Liver (tissue), 9 donors: ENCODE measurements around the gene TRIO. TPM values are rescaled to one million over a fixed set of nuclear protein-coding genes. Genes with fewer than 3 reads are reported as not detected.

Experiments
- DNase-seq: peaks from one replicate; pipeline ENCODE4 v3.0.0-alpha.2; 2017; ENCODE audit warnings: low spot score
- H3K27ac ChIP-seq, 2 donors: one replicate each; pipeline ENCODE4 v1.7.0; 2013; ENCODE audit warnings: inconsistent platforms in 2 of 2, low read length in 2 of 2, control low read depth in 1 of 2, low read depth in 1 of 2, mild to moderate bottlenecking in 1 of 2
- H3K27me3 ChIP-seq, 4 donors: one replicate each; pipeline versions ENCODE4 v1.6.1 to v1.7.0; 2013; ENCODE audit warnings: low read length in 3 of 4, inconsistent platforms in 1 of 4, mild to moderate bottlenecking in 1 of 4, moderate library complexity in 1 of 4; ENCODE audit not compliant: control insufficient read depth in 4 of 4, insufficient read depth in 4 of 4
- H3K36me3 ChIP-seq, 4 donors: one replicate each; pipeline versions ENCODE4 v1.6.1 to v1.7.0; 2013; ENCODE audit warnings: low read length in 3 of 4, mild to moderate bottlenecking in 3 of 4, low read depth in 1 of 4, moderate library complexity in 1 of 4; ENCODE audit not compliant: control insufficient read depth in 4 of 4, insufficient read depth in 3 of 4
- H3K4me1 ChIP-seq, 4 donors: one replicate each; pipeline versions ENCODE4 v1.6.1 to v1.7.0; 2013; ENCODE audit warnings: low read length in 3 of 4, mild to moderate bottlenecking in 3 of 4, moderate library complexity in 1 of 4; ENCODE audit not compliant: control insufficient read depth in 4 of 4, insufficient read depth in 4 of 4
- H3K4me3 ChIP-seq, 3 donors: one replicate each; pipeline versions ENCODE4 v1.6.1 to v1.7.0; 2013; ENCODE audit warnings: low read length in 3 of 3, control low read depth in 1 of 3, low read depth in 1 of 3, mild to moderate bottlenecking in 1 of 3
- H3K9ac ChIP-seq, 2 donors: one replicate each; pipeline ENCODE4 v1.7.0; 2013; ENCODE audit warnings: low read length in 2 of 2, mild to moderate bottlenecking in 2 of 2, moderate library complexity in 2 of 2, control low read depth in 1 of 2, low read depth in 1 of 2
- H3K9me3 ChIP-seq, 4 donors: one replicate each; pipeline versions ENCODE4 v1.6.1 to v1.7.0; 2013; ENCODE audit warnings: low read length in 3 of 4; ENCODE audit not compliant: control insufficient read depth in 4 of 4
- ATF3 ChIP-seq: IDR thresholded peaks from 2 replicates; pipeline ENCODE4 v1.6.1; 2016; ENCODE audit warnings: antibody characterized with exemption
- EGR1 ChIP-seq, 2 donors: IDR thresholded peaks; 2 replicates each; pipeline ENCODE4 v1.6.1; 2016 to 2018; ENCODE audit warnings: antibody characterized with exemption in 2 of 2, low read depth in 2 of 2
- FOXA1 ChIP-seq: IDR thresholded peaks from 2 replicates; pipeline ENCODE4 v1.6.1; 2016; ENCODE audit warnings: antibody characterized with exemption
- FOXA2 ChIP-seq: IDR thresholded peaks from 2 replicates; pipeline ENCODE4 v1.6.1; 2016; ENCODE audit warnings: antibody characterized with exemption
- GABPA ChIP-seq, 2 donors: IDR thresholded peaks in 1 of 2; conservative IDR thresholded peaks in 1 of 2; 2 replicates each; pipeline ENCODE4 v1.6.1; 2016; ENCODE audit warnings: antibody characterized with exemption in 2 of 2, mild to moderate bottlenecking in 1 of 2, moderate library complexity in 1 of 2
- HNF4A ChIP-seq, 2 donors: conservative IDR thresholded peaks; 2 replicates each; pipeline ENCODE4 v1.6.1; 2016; ENCODE audit warnings: antibody characterized with exemption in 2 of 2, mild to moderate bottlenecking in 2 of 2
- HNF4G ChIP-seq: IDR thresholded peaks from 2 replicates; pipeline ENCODE4 v1.6.1; 2016; ENCODE audit warnings: antibody characterized with exemption
- JUND ChIP-seq, 2 donors: IDR thresholded peaks; 2 replicates each; pipeline ENCODE4 v1.6.1; 2016; ENCODE audit warnings: antibody characterized with exemption in 2 of 2
- MAX ChIP-seq: IDR thresholded peaks from 2 replicates; pipeline ENCODE4 v1.6.1; 2016; ENCODE audit warnings: antibody characterized with exemption
- RAD21 ChIP-seq, 2 donors: IDR thresholded peaks; 2 replicates each; pipeline ENCODE4 v1.6.1; 2016; ENCODE audit warnings: antibody characterized with exemption in 2 of 2, mild to moderate bottlenecking in 2 of 2
- REST ChIP-seq: IDR thresholded peaks from 2 replicates; pipeline ENCODE4 v1.6.1; 2016; ENCODE audit warnings: antibody characterized with exemption, mild to moderate bottlenecking
- RXRA ChIP-seq, 2 donors: IDR thresholded peaks; 2 replicates each; pipeline ENCODE4 v1.6.1; 2017 to 2018; ENCODE audit warnings: antibody characterized with exemption in 2 of 2, mild to moderate bottlenecking in 1 of 2
- SP1 ChIP-seq: IDR thresholded peaks from 2 replicates; pipeline ENCODE4 v1.6.1; 2018; ENCODE audit warnings: antibody characterized with exemption, mild to moderate bottlenecking
- TAF1 ChIP-seq: conservative IDR thresholded peaks from 2 replicates; pipeline ENCODE4 v1.6.1; 2016; ENCODE audit warnings: antibody characterized with exemption, mild to moderate bottlenecking
- YY1 ChIP-seq: IDR thresholded peaks from 2 replicates; pipeline ENCODE4 v1.6.1; 2016; ENCODE audit warnings: antibody characterized with exemption, mild to moderate bottlenecking
- ZBTB33 ChIP-seq: IDR thresholded peaks from 2 replicates; pipeline ENCODE4 v1.6.1; 2016; ENCODE audit warnings: antibody characterized with exemption
- WGBS: extraction: QIAGEN DNeasy Blood & Tissue Kit; methylation state at CpG from one replicate; pipeline ENCODE4 v1.1.7; 2013; 5-methylcytosine and 5-hydroxymethylcytosine counted together
- polyA plus RNA-seq, 2 donors: library from polyadenylated mRNA; stranded (reverse) in 1 of 2; unstranded in 1 of 2; fragments of 200-250 nt in 1 of 2; fragments of >200 nt in 1 of 2; fragmentation: Nextera tagmentation in 1 of 2; extraction: Ambion mirVana in 1 of 2; gene quantifications; one replicate each; pipeline versions ENCODE4 v1.2.1 to v1.2.3, GENCODE V29; 2013 to 2015
- total RNA-seq, 2 donors: library from RNA; depleted of rRNA; stranded (reverse); fragments of >200 nt; gene quantifications; one replicate each; pipeline ENCODE4 v1.2.3, GENCODE V29; 2014
- TF ChIP-seq, protein P1 (sequence below): fragments of 150-350 bp; IDR thresholded peaks from 2 replicates; pipeline ENCODE4 v1.5.1; 2017; ENCODE audit warnings: improper control_type of control experiment, low read depth, low read length; ENCODE audit not compliant: missing input control
- donor health status: healthy.
- donor health status: healthy.
- donor health status: healthy.
- donor health status: healthy.
- donor health status: healthy.

Gene TRIO
- total and polyA plus RNA-seq, 4 donors, result 8.5 to 86.2 (median 16.0) TPM

DNA sequence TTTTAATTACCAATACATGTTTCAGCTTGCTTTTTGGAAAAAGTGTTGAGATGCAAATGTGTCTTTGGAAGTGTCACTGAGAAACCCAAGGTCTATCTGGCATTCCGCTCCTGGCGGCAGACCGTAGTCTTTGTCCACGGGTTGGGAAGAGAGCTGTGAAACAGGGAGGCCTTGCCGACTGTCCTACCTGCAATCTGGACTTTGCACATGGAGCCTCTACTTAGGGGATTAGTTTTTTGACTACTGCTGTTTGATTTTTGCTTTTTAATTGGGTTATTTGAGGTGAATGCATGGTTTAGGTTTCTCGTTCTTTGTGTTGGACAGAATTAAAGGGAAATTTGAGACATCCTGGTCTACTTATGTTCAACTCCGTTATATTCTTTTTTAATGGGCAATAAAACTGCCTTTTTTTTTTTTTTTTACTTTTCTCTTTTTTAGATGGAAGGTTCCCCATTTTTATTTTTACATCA is 25.7 kb downstream of the TRIO start:
- no peaks in the 10 kb centered on the region for H3K27me3 ChIP-seq
- peaks cover 19 to 48% (median 34%) of the 10 kb centered on the region in 4 donors for H3K4me1 ChIP-seq
- H3K36me3 ChIP-seq, result no peaks in the 10 kb centered on the region
- H3K9me3 ChIP-seq, result no peaks in the 10 kb centered on the region
- WGBS, result 41% methylated on average over 7 of the region's 7 CpGs
- H3K27ac ChIP-seq, result peak overlapping the region; percentile 16 to 56
- TF ChIP-seq ATF3 (peak; percentile 24), HNF4G (peak; percentile 83), FOXA2 (no peak), SP1 (peak; percentile 83), ZBTB33 (peak; percentile 29), FOXA1 (no peak), YY1 (peak; percentile 72), TAF1 (no peak), EGR1 (IDR thresholded peaks at IDR 0.05; ENCODE audit: low read depth in 2 of 2) (peak in 1 of 2 donors; percentile 27), RAD21 (IDR thresholded peaks at IDR 0.05) (peak; percentile 31 to 61), GABPA (IDR thresholded peaks at IDR 0.05 in 1 of 2, conservative IDR thresholded peaks at IDR 0.05 in 1 of 2) (no peak), JUND (IDR thresholded peaks at IDR 0.05) (peak in 1 of 2 donors; percentile 49), REST (peak; percentile 15), MAX (peak; percentile 80), RXRA (IDR thresholded peaks at IDR 0.05) (peak; percentile 74 to 85), HNF4A (conservative IDR thresholded peaks at IDR 0.05) (peak; percentile 95 to 96)
- TF ChIP-seq, protein P1, sequence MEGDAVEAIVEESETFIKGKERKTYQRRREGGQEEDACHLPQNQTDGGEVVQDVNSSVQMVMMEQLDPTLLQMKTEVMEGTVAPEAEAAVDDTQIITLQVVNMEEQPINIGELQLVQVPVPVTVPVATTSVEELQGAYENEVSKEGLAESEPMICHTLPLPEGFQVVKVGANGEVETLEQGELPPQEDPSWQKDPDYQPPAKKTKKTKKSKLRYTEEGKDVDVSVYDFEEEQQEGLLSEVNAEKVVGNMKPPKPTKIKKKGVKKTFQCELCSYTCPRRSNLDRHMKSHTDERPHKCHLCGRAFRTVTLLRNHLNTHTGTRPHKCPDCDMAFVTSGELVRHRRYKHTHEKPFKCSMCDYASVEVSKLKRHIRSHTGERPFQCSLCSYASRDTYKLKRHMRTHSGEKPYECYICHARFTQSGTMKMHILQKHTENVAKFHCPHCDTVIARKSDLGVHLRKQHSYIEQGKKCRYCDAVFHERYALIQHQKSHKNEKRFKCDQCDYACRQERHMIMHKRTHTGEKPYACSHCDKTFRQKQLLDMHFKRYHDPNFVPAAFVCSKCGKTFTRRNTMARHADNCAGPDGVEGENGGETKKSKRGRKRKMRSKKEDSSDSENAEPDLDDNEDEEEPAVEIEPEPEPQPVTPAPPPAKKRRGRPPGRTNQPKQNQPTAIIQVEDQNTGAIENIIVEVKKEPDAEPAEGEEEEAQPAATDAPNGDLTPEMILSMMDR, result peak; percentile 22
- H3K4me3 ChIP-seq, result no peak overlapping the region
- no peak overlapping the region for H3K9ac ChIP-seq
- no peak for DNase-seq
